ENCODE results near the gene CLTC.
A peak's percentile ranks its signal among the peaks of the same experiment; 100 is the strongest.

Gene CLTC

GRCh38 chr17:59684967-59685366 lies 65.3 kb downstream of the CLTC start:
- DNase-seq (ENCODE audit: low read depth), result no peak

DNA sequence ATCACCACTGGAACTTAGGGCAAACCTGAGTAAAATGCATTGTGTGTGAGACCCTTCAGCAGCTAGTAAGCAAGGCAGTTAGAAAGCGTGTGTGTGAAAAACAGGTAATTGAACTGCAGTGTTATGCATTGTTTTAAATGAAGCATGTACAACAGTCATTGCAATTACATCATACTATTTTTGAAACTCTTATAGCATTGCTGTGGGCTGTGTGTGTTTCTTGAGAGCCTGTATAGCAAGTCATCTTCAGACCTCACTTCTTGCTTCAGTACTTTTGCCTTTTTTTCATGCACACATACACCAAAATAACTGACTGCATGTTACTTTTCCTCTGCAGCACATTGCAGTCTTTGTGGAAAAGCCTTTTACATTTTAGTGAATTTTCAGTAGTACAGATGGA lies 68.3 kb downstream of the CLTC start:
- no peak for DNase-seq (ENCODE audit: low read depth)

DNA sequence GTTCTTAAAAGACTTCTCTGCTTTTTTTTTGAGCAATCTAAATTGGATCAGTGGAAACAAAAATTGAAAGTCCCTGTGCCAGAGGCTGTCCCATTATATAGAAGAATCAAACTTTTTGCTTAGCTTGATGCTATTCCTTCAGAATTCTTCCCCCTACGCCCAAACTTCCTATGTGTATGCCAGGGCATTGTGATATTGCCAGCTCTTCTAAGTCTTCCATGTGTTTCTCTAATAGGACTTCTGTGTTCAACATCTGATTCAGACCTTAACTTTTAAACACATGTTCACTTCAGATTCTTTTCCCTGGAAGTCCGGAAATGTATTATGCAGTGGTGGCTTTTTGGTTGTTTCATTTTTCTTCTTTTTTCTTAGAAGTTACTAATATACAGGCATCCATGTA lies 68.8 kb downstream of the CLTC start:
- DNase-seq (ENCODE audit: low read depth), result no peak

DNA sequence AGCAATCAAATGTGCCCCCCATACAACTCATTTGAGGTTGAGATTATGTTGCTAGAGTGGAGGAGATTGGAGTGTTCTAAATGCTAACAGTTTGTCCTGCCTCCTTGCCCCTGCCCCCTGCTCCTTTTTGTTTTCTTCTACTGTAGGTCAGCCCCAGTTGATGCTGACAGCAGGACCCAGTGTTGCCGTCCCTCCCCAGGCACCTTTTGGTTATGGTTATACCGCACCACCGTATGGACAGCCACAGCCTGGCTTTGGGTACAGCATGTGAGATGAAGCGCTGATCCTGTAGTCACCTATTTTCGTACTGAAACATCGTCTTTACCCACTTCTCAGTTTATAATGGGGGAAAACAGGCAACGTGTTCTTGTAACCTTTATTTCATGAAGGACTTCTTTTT lies 73.9 kb downstream of the CLTC start:
- no peak for DNase-seq (ENCODE audit: low read depth)

- no peak for DNase-seq (ENCODE audit: low read depth)
These were observed 74.6 kb downstream of the CLTC start for GRCh38 chr17:59694344-59694743.

GRCh38 chr17:59695945-59696681 lies 76.4 kb downstream of the CLTC start:
- no peak for DNase-seq (ENCODE audit: low read depth)

DNA sequence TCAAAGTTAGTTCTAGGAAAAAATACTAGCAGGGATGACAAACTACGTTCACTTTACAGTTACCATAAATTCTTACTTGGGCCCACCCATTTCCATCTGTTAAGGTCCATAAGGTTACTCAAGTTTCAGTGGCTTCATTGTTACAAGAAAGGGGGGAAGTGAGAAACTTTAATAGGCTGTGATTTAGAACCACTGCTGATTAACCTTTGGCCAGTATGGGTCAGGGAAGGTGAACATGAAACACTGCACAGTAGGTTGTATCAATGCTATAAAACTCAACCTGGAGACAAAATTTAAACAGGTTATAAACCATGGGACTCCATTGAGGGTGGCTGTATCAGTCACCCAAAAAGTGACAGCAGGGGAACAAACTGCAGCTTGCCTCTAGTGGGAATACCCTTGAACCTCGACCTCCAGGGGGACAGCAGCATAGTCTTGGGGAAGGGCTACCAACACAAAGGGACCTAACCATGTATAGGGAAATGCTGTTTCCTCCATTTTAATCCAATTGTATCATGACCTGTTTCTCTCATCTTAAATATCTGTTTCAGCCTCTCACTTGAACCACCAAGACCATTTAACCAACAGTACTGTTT lies 77.1 kb downstream of the CLTC start:
- no peak for DNase-seq (ENCODE audit: low read depth)

DNA sequence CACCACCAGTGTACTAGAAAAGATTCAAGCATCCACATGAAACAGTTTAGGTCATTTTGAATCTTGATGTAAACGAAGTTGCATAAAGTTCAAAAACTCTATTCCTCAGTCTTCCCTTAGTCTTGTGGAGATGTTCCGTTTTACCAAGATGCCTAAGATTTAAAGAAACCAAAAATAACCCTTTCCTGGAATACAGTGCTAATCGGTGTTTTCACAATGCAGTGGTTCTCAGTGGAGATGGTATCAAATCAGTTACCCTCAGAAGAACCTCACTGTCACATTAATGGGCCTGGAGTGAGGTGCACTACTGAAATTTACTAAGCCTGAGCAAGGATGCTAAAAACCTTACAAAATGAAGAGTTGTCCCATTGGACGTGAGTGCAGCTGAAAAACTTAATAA lies 78.4 kb downstream of the CLTC start:
- no peak for DNase-seq (ENCODE audit: low read depth)

- no peak for DNase-seq (ENCODE audit: low read depth)
These were observed 79.5 kb downstream of the CLTC start for GRCh38 chr17:59699218-59699617.

DNA sequence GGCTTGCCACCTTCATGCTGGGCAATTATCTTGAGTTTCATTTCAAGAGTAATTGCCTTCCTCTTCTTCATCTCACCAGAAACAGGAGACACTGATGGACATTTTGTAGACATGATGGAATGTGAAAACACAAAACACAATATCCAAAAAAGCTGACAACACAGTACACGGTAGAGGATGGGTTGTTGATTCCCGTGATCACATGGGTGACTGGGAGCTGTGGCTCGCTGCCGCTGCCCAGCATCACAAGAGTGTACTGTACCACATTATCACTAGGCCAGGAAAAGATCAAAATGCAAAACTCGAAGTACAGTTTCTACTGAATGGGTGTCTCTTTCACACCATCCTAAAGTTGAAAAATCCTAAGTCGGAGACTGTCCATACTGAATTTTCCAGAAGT lies 80.1 kb downstream of the CLTC start:
- DNase-seq (ENCODE audit: low read depth), result no peak

GRCh38 chr17:59702304-59702703 lies 82.6 kb downstream of the CLTC start:
- DNase-seq (ENCODE audit: low read depth), result no peak

GRCh38 chr17:59707149-59707970 lies 87.7 kb downstream of the CLTC start, which contains the start of the genes PTRH2 and VMP1:
Gene PTRH2, minus strand, starts transcription at chr17:59707430. Its CDS starts 9,452 bp downstream, at chr17:59697978.
Gene VMP1, plus strand, starts transcription at chr17:59707654. Its CDS starts 23,793 bp downstream, at chr17:59731447.
- peak; percentile 100 for DNase-seq (ENCODE audit: low read depth)

- peak; percentile 19 for DNase-seq (ENCODE audit: low read depth)
These were observed 88.3 kb downstream of the CLTC start for GRCh38 chr17:59707971-59708430.

- no peak for DNase-seq (ENCODE audit: low read depth)
These were observed 92.2 kb downstream of the CLTC start for GRCh38 chr17:59711936-59712335.

GRCh38 chr17:59712862-59713261 lies 93.2 kb downstream of the CLTC start:
- DNase-seq (ENCODE audit: low read depth), result no peak

DNA sequence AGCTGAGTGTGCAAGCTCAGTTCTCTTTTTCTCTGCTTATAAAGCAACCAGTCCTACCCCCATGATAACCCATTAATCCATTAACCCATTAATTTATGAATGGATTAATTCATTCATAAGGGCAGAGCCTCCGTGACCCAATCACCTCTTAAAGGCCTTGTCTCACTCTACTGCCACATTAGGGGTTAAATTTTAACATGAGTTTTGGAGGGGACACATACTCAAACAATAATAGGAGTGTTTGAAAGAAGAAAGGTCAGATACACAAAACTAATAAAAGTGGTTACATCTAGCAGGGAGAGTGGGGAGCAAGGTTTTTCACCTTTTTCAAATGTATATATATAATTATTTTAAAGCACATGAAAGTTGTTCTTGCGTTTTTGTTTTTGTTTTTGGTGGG lies 94.6 kb downstream of the CLTC start:
- DNase-seq (ENCODE audit: low read depth), result no peak

GRCh38 chr17:59716427-59716826 lies 96.7 kb downstream of the CLTC start:
- no peak for DNase-seq (ENCODE audit: low read depth)

GRCh38 chr17:59719526-59719925 lies 99.8 kb downstream of the CLTC start:
- DNase-seq (ENCODE audit: low read depth), result no peak

DNA sequence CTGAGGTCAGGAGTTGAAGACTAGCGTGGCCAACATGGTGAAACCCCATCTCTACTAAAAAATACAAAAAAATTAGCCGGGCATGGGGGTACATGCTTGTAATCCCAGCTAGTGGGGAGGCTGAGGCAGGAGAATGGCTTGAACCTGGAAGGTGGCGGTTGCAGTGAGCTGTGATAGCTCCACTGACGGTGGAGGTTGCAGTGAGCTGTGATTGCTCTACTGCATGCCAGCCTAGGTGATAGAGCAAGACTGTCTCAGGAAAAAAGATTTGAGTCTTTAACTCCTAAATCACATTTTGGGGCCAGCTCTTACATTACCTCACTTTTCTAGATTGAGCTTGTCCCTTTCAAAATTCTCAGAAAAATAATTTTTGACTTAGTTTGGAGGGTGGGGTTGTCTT lies 102.9 kb downstream of the CLTC start:
- DNase-seq (ENCODE audit: low read depth), result no peak

DNA sequence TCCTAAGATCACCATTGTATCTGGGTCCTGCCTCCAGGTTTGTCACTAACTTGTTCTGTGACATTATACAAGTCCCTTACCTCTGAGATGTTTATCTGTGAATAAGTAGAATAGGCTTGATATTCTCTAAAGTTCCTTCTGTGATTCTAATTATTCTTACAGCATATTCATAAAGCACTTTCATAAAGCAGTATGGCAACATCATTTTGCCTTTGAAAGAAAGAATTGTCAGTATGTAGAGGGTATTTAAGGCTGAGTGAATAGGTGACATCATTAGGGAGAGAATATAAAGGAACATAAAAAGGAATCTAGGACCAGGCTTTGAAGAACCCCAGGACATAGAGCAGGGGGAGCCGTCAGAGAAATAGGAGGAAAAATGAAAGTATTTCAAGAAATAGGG lies 103.3 kb downstream of the CLTC start:
- no peak for DNase-seq (ENCODE audit: low read depth)

DNA sequence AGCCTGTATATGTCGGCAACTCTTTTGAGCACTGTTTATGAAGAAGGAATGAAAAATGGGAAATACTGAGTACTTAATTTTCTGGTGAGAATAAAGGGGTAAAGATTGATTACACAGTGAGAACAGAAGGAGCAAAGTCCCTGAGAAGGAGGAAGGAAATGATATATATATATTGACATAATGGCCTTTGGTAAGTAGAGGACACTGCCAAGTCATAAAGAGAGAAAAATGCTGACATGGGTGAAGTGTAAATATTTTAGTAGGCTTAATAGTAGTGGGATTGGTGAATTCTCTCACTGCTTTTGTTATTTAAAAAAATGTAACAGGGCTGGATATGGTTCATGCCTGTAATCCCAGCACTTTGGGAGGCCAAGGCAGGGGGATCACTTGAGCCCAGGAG lies 103.9 kb downstream of the CLTC start:
- no peak for DNase-seq (ENCODE audit: low read depth)

DNA sequence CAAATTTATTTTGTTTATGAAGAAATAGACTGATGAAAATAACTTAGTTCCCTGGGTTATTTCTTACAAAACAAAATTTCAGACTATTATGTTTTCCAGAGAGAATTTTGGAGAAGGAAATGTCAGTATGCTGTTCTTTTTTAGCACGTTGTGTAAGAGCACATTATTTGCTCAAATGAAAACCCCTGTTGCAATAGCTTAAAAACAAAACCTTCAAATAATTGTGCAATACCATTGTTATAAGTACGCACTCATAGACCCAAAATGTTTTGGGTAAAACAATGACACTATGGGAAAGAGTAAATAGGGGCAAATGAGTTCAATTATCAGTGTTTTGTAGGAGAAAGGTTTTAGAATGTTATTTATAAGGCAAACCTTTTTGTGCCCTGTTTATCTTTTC lies 106.0 kb downstream of the CLTC start:
- peak; percentile 25 for DNase-seq (ENCODE audit: low read depth)
